Coronary artery (tissue), 2 donors: ENCODE measurements around the gene ATP2A3.

Source experiments
- DNase-seq: peaks from one replicate; pipeline ENCODE4 v3.0.0-alpha.2; 2017; ENCODE audit warnings: low spot score
- H3K27ac ChIP-seq, 2 donors: fragments of 200-600 bp; sonication (generic); one replicate each; pipeline ENCODE4 v1.5.1; 2016 to 2019
- H3K4me3 ChIP-seq: fragments of 200-600 bp; sonication (generic); 2 replicates; pipeline ENCODE4 v1.5.1; 2016; ENCODE audit warnings: mild to moderate bottlenecking, moderate library complexity
- TF ChIP-seq, protein P1 (sequence below): fragments of 200-600 bp; sonication (generic); IDR thresholded peaks from one replicate; pipeline ENCODE4 v1.5.1; 2019; ENCODE audit warnings: antibody characterized with exemption

ATP2A3 gene

DNA sequence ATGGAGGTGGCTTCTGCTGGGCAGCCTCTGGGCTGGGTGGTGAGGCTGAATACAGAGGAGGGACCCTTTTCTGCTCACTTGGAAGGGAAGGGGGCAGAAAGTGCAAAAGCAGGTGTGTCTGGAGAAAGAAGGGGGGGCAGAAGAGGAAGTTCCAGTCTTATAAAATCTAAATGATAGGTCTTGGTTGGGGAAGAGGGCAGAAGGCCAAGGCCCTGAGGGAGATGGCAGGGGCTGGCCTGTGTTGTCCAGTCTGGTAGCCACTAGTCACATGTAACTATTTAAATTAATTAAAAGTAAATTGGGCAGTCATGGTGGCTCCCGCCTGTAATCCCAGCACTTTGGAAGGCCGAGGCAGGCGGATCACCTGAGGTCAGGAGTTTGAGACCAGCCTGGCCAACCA lies 68.9 kb downstream of the ATP2A3 start:
- no peak for DNase-seq
- no peak overlapping the region for H3K4me3 ChIP-seq
- H3K27ac ChIP-seq, result peak overlapping the region in 1 of 2 donors; percentile 56
- TF ChIP-seq, protein P1, sequence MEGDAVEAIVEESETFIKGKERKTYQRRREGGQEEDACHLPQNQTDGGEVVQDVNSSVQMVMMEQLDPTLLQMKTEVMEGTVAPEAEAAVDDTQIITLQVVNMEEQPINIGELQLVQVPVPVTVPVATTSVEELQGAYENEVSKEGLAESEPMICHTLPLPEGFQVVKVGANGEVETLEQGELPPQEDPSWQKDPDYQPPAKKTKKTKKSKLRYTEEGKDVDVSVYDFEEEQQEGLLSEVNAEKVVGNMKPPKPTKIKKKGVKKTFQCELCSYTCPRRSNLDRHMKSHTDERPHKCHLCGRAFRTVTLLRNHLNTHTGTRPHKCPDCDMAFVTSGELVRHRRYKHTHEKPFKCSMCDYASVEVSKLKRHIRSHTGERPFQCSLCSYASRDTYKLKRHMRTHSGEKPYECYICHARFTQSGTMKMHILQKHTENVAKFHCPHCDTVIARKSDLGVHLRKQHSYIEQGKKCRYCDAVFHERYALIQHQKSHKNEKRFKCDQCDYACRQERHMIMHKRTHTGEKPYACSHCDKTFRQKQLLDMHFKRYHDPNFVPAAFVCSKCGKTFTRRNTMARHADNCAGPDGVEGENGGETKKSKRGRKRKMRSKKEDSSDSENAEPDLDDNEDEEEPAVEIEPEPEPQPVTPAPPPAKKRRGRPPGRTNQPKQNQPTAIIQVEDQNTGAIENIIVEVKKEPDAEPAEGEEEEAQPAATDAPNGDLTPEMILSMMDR, result no peak

- DNase-seq, result no peak
- TF ChIP-seq, protein P1, result no peak
- Histone ChIP-seq H3K27ac (peak overlapping the region in 1 of 2 donors; percentile 56), H3K4me3 (no peak overlapping the region)
Observed at GRCh38 chr17:3894911-3895343, 69.3 kb downstream of the ATP2A3 start.

- peak overlapping the region in 1 of 2 donors; percentile 75 for H3K27ac ChIP-seq
- TF ChIP-seq, protein P1, result no peak
- no peak overlapping the region for H3K4me3 ChIP-seq
- no peak for DNase-seq
Observed at GRCh38 chr17:3894188-3894587, 70.0 kb downstream of the ATP2A3 start.

DNA sequence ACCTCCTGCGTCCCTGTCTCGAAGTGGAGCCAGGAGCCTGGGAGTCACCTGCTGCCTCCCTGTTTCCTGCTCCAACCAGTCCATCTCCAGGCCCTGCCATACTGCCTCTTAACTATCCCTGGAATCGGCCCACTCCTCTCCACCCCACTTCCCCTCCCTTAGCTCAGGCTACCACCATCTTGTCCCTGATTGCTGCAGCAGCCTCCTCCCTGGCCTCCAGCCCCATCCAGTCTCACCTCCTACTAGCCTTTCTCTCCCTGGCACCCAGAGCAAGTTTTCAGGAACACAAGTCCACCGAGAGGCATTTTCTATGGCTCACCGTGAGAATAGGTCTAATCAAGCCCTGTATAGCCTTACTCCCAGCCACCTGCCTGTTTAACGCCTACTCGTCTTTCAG lies 70.5 kb downstream of the ATP2A3 start:
- Histone ChIP-seq H3K27ac (peak overlapping the region; percentile 28 to 75), H3K4me3 (peak overlapping the region; percentile 76)
- DNase-seq, result no peak
- TF ChIP-seq, protein P1, result no peak

GRCh38 chr17:3893003-3893719 lies 71.1 kb downstream of the ATP2A3 start, which contains the start of gene CAMKK1:
TSS of gene CAMKK1 (minus strand) at chr17:3893053. CDS start at chr17:3885687, 7,366 bp downstream.
- peak within 1 kb of the TSS; percentile 58 to 75 for H3K27ac ChIP-seq
- peak within 1 kb of the TSS; percentile 76 for H3K4me3 ChIP-seq
- peak; percentile 89 for DNase-seq
- TF ChIP-seq, protein P1, result no peak

DNA sequence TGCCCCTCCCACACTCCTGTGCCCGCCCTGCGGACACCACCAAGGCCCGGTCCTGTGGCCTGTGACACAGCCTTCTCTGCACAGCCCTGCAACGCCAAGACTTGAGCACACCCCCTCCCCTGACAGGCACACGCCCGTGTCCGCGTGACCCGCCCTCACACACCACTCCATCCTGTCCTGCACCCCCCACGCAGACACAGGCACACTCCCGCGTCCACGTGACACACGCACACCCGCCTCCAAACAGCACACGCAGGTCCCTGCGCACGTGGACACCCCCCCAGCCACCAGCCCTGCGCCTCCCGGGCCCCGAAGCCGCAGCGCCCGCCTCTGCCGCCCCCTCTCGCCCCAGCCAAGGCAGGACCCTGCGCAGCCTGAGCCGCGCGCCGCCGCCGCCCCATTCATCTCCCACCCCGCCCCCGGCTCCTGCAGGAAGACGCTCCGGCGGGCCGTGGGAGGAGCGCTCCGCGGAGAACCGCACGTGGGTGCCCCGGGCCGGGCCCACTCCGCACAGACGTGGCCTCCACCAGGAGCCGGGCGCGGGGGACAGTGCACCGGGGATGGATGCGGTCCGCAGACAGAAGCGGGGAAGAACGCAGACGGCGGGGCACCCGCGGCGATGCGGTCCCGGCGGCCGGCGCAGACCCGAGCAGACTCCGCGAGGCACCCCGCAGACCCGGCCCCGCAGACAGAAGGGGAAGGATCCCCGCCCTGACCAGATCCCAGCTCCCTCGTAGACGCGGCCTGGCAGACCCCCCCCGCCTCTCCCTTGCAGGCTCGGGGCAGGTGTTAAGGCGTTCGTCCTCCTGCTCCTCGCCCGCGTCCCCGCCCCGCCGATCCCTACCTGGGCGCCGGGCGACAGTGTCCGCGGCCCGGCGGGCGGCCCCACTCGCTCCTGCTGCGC lies 71.9 kb downstream of the ATP2A3 start:
- TF ChIP-seq, protein P1, result no peak
- DNase-seq, result peak; percentile 86

More for the DNA sequence above, 71.9 kb downstream of the ATP2A3 start:
- H3K27ac ChIP-seq, result peak overlapping the region; percentile 58 to 75
- peak overlapping the region; percentile 76 for H3K4me3 ChIP-seq
